ENCODE results near the gene CACNG1. TPM values are rescaled to one million over a fixed set of nuclear protein-coding genes. Genes with fewer than 3 reads are reported as not detected.

CACNG1 gene
- polyA plus RNA-seq, 3 donors: not detected

GRCh38 chr17:67019809-67020208, 24.5 kb upstream of the CACNG1 start:
- H4K20me1 ChIP-seq (ENCODE audit: insufficient read depth, low read length): no peaks in the 10 kb centered on the region
- intact Hi-C loops (cut with micrococcal nuclease): no loop called here
- no peaks in the 10 kb centered on the region for H3K4me1 Mint-ChIP-seq
- no peaks in the 10 kb centered on the region for H3K27me3 ChIP-seq (ENCODE audit: control insufficient read depth in 2 of 2, insufficient read depth in 2 of 2, low read length in 2 of 2)
- DNase-seq: no peak
- H3K4me3 ChIP-seq (replicated peaks in 1 of 3; ENCODE audit: low read depth in 2 of 3, low read length in 3 of 3): no peak overlapping the region
- TF ChIP-seq CTCF (IDR thresholded peaks at IDR 0.05): no peak
- H3K79me2 ChIP-seq (ENCODE audit: insufficient read depth, low read length): no peaks in the 10 kb centered on the region
- H3K4me1 ChIP-seq (ENCODE audit: control insufficient read depth in 1 of 2, insufficient read depth in 2 of 2, low read length in 2 of 2): no peaks in the 10 kb centered on the region
- no peaks in the 10 kb centered on the region for H3K9me3 ChIP-seq (replicated peaks in 1 of 2; ENCODE audit: control insufficient read depth in 1 of 2, insufficient read depth in 1 of 2, low read length in 2 of 2)
- no peak overlapping the region for H3K9ac ChIP-seq (ENCODE audit: insufficient read depth, low read length, poor library complexity, severe bottlenecking)
- no peak overlapping the region for H2AFZ ChIP-seq (ENCODE audit: insufficient read depth, low read depth, low read length, poor library complexity, severe bottlenecking)
- no peak overlapping the region for H3K4me3 Mint-ChIP-seq
- H3K36me3 ChIP-seq (replicated peaks in 1 of 2; ENCODE audit: control insufficient read depth in 1 of 2, insufficient read depth in 2 of 2, low read length in 2 of 2): no peaks in the 10 kb centered on the region
- no peak overlapping the region for H3K27ac ChIP-seq (ENCODE audit: low read depth in 1 of 2, low read length in 2 of 2)
- H3K4me2 ChIP-seq (replicated peaks; ENCODE audit: extremely low read depth, low read length, poor library complexity, severe bottlenecking): no peak overlapping the region
- H3K36me3 Mint-ChIP-seq: no peaks in the 10 kb centered on the region
- 100% methylated on average over 1 of the region's 8 CpGs for WGBS (ENCODE audit: insufficient coverage)
- no peak overlapping the region for H3K27ac Mint-ChIP-seq
- peaks cover 0 to 2% (median 0%) of the 10 kb centered on the region in 7 donors for H3K9me3 Mint-ChIP-seq
- H3K27me3 Mint-ChIP-seq (ENCODE audit: low read depth in 3 of 3): peaks cover 4 to 13% (median 9%) of the 10 kb centered on the region in 3 donors

GRCh38 chr17:67020293-67020766, 24.0 kb upstream of the CACNG1 start:
- no peak for DNase-seq
- no peaks in the 10 kb centered on the region for H3K9me3 ChIP-seq (replicated peaks in 1 of 2; ENCODE audit: control insufficient read depth in 1 of 2, insufficient read depth in 1 of 2, low read length in 2 of 2)
- H3K27ac Mint-ChIP-seq: no peak overlapping the region

More at GRCh38 chr17:67020293-67020766, 24.0 kb upstream of the CACNG1 start:
- H3K9ac ChIP-seq (ENCODE audit: insufficient read depth, low read length, poor library complexity, severe bottlenecking): no peak overlapping the region
- H4K20me1 ChIP-seq (ENCODE audit: insufficient read depth, low read length): no peaks in the 10 kb centered on the region
- intact Hi-C loops (cut with micrococcal nuclease): no loop called here
- TF ChIP-seq CTCF (IDR thresholded peaks at IDR 0.05): no peak
- WGBS (ENCODE audit: insufficient coverage): 93% methylated on average over 9 of the region's 11 CpGs
- H3K4me3 ChIP-seq (replicated peaks in 1 of 3; ENCODE audit: low read depth in 2 of 3, low read length in 3 of 3): no peak overlapping the region
- H3K4me1 ChIP-seq (ENCODE audit: control insufficient read depth in 1 of 2, insufficient read depth in 2 of 2, low read length in 2 of 2): no peaks in the 10 kb centered on the region
- no peak overlapping the region for H3K27ac ChIP-seq (ENCODE audit: low read depth in 1 of 2, low read length in 2 of 2)
- H3K4me2 ChIP-seq (replicated peaks; ENCODE audit: extremely low read depth, low read length, poor library complexity, severe bottlenecking): no peak overlapping the region
- Mint-ChIP-seq H3K27me3 (ENCODE audit: low read depth in 3 of 3) (peaks cover 2 to 11% (median 8%) of the 10 kb centered on the region in 3 donors), H3K4me3 (no peak overlapping the region), H3K36me3 (no peaks in the 10 kb centered on the region), H3K4me1 (no peaks in the 10 kb centered on the region), H3K9me3 (peaks cover 0 to 2% (median 0%) of the 10 kb centered on the region in 7 donors)
- no peaks in the 10 kb centered on the region for H3K79me2 ChIP-seq (ENCODE audit: insufficient read depth, low read length)
- H3K36me3 ChIP-seq (replicated peaks in 1 of 2; ENCODE audit: control insufficient read depth in 1 of 2, insufficient read depth in 2 of 2, low read length in 2 of 2): no peaks in the 10 kb centered on the region
- no peaks in the 10 kb centered on the region for H3K27me3 ChIP-seq (ENCODE audit: control insufficient read depth in 2 of 2, insufficient read depth in 2 of 2, low read length in 2 of 2)
- no peak overlapping the region for H2AFZ ChIP-seq (ENCODE audit: insufficient read depth, low read depth, low read length, poor library complexity, severe bottlenecking)

Data from CD14-positive monocyte (primary cell).